ENCODE measurements around the gene ARL3.

The ARL3 gene

DNA sequence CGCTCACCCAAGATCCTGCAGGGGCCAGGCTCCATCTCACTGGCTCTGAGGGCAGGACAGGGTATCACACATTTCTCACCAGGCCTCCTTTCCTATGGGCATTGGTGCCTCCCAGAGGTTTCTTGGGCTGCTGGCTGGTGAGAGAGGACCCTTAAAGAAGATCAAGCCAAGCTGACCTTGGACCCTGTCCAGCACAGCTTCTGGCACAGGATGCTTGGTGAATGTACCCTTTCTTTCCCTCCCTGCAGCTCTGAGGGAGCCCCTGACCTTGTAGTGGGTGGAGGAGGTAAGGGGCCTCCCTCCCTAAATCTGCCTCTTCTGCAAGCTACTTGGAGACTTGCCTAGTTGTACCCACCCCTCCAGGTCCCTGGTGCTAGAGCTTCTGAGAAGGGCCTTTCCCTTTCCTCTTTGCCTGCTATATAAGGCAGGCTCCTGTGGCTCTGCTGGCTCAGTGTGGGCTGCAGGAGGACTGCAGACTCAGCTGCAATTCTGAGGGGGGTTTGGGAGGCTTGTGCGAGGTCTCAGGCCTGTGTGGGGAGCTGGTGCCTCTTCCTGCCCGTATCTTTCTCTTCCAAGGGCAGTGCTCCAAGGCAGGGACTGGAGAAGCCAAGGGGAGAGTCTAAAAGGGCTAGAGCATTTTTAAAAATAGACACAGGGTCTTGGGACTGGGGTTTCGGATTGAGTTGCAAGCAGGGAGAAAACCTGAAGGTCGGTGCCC, 81.6 kb downstream of the ARL3 start:
- Histone ChIP-seq H2BK15ac (ENCODE audit: low read length) (peak overlapping the region; percentile 34), H3K4me1 (ENCODE audit: control insufficient read depth in 2 of 2, insufficient read depth in 1 of 2, low read depth in 1 of 2, low read length in 2 of 2) (peaks cover 42 to 62% of the 10 kb centered on the region in 2 donors), H3K9me3 (replicated peaks in 1 of 2; ENCODE audit: control insufficient read depth in 2 of 2, insufficient read depth in 1 of 2, low read depth in 1 of 2, low read length in 2 of 2) (no peaks in the 10 kb centered on the region), H2BK5ac (ENCODE audit: low read length) (no peak overlapping the region), H4K8ac (ENCODE audit: low read depth, low read length) (no peak overlapping the region), H3K23ac (ENCODE audit: low read depth, low read length, poor library complexity) (no peak overlapping the region), H2AFZ (ENCODE audit: low read length) (no peak overlapping the region), H3K4me2 (ENCODE audit: insufficient read depth, low read length, poor library complexity, severe bottlenecking) (no peak overlapping the region), H2AK5ac (ENCODE audit: low read depth, low read length) (no peak overlapping the region), H4K91ac (ENCODE audit: low read depth, low read length, poor library complexity) (no peak overlapping the region), H3K18ac (ENCODE audit: low read length) (no peak overlapping the region), H3K27me3 (ENCODE audit: control insufficient read depth in 3 of 3, insufficient read depth in 3 of 3, low read depth in 1 of 3, low read length in 3 of 3) (no peaks in the 10 kb centered on the region), H2BK120ac (ENCODE audit: low read depth, low read length) (no peak overlapping the region), H3K27ac (replicated peaks; ENCODE audit: low read length) (no peak overlapping the region), H2BK12ac (ENCODE audit: low read length) (no peak overlapping the region), H3K9ac (ENCODE audit: low read depth, low read length, poor library complexity) (no peak overlapping the region), H3K79me1 (ENCODE audit: low read depth, low read length) (no peaks in the 10 kb centered on the region), H3K4me3 (ENCODE audit: low read length in 2 of 2) (no peak overlapping the region), H3K14ac (ENCODE audit: low read length) (no peak overlapping the region), H3K4ac (ENCODE audit: low read length) (no peak overlapping the region), H3K36me3 (replicated peaks in 1 of 2; ENCODE audit: control insufficient read depth in 2 of 2, insufficient read depth in 2 of 2, low read length in 2 of 2) (peaks cover 13 to 23% of the 10 kb centered on the region in 2 donors)
- DNase-seq (ENCODE audit: low spot score) = no peak
- no CpG with 5 or more reads among the region's 5 CpGs for WGBS, 2 donors (ENCODE audit: extremely low coverage in 2 of 2, insufficient read length in 2 of 2, insufficient replicate concordance in 1 of 2)

GRCh38 chr10:102631525-102632393, 82.4 kb downstream of the ARL3 start:
- Histone ChIP-seq H3K4me3 (ENCODE audit: low read length in 2 of 2) (no peak overlapping the region), H3K27me3 (ENCODE audit: control insufficient read depth in 3 of 3, insufficient read depth in 3 of 3, low read depth in 1 of 3, low read length in 3 of 3) (no peaks in the 10 kb centered on the region), H3K14ac (ENCODE audit: low read length) (no peak overlapping the region), H4K91ac (ENCODE audit: low read depth, low read length, poor library complexity) (no peak overlapping the region), H3K4me2 (ENCODE audit: insufficient read depth, low read length, poor library complexity, severe bottlenecking) (no peak overlapping the region), H2AFZ (ENCODE audit: low read length) (no peak overlapping the region), H3K23ac (ENCODE audit: low read depth, low read length, poor library complexity) (no peak overlapping the region), H3K4ac (ENCODE audit: low read length) (no peak overlapping the region), H3K79me1 (ENCODE audit: low read depth, low read length) (no peaks in the 10 kb centered on the region), H2AK5ac (ENCODE audit: low read depth, low read length) (no peak overlapping the region), H3K27ac (replicated peaks; ENCODE audit: low read length) (no peak overlapping the region), H4K8ac (ENCODE audit: low read depth, low read length) (no peak overlapping the region), H2BK15ac (ENCODE audit: low read length) (peak overlapping the region; percentile 34), H2BK120ac (ENCODE audit: low read depth, low read length) (no peak overlapping the region), H3K4me1 (ENCODE audit: control insufficient read depth in 2 of 2, insufficient read depth in 1 of 2, low read depth in 1 of 2, low read length in 2 of 2) (peaks cover 49 to 70% of the 10 kb centered on the region in 2 donors), H3K36me3 (replicated peaks in 1 of 2; ENCODE audit: control insufficient read depth in 2 of 2, insufficient read depth in 2 of 2, low read length in 2 of 2) (peaks cover 13 to 23% of the 10 kb centered on the region in 2 donors), H2BK12ac (ENCODE audit: low read length) (no peak overlapping the region), H3K9me3 (replicated peaks in 1 of 2; ENCODE audit: control insufficient read depth in 2 of 2, insufficient read depth in 1 of 2, low read depth in 1 of 2, low read length in 2 of 2) (no peaks in the 10 kb centered on the region), H3K18ac (ENCODE audit: low read length) (peak overlapping the region; percentile 57), H3K9ac (ENCODE audit: low read depth, low read length, poor library complexity) (no peak overlapping the region), H2BK5ac (ENCODE audit: low read length) (no peak overlapping the region)
- no CpG with 5 or more reads among the region's 10 CpGs for WGBS, 2 donors (ENCODE audit: extremely low coverage in 2 of 2, insufficient read length in 2 of 2, insufficient replicate concordance in 1 of 2)
- DNase-seq (ENCODE audit: low spot score) = no peak

DNA sequence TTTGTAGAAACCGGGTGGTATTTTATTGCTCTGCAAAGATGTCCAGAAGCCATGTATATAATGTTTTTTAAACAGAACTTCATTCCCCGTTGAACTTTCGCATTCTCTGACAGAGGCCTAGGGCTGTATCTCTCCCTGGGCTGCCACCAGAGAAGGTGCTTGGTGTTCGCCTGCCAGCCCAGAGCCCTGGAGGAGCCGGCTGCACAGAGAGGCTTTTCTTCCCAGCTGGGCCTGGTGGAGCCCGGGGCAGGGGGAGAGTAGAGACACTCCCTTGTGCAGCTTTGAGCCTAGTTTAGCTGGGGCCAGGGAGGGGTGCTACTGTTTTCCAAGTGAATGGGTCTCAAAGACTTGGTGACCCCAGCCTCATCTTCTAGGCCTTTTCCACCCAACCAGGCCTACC, 83.5 kb downstream of the ARL3 start:
- H3K18ac ChIP-seq (ENCODE audit: low read length) = peak overlapping the region; percentile 33
- no peak overlapping the region for H3K23ac ChIP-seq (ENCODE audit: low read depth, low read length, poor library complexity)
- peaks cover 60 to 80% of the 10 kb centered on the region in 2 donors for H3K4me1 ChIP-seq (ENCODE audit: control insufficient read depth in 2 of 2, insufficient read depth in 1 of 2, low read depth in 1 of 2, low read length in 2 of 2)
- no peak overlapping the region for H2BK12ac ChIP-seq (ENCODE audit: low read length)
- no peak overlapping the region for H4K8ac ChIP-seq (ENCODE audit: low read depth, low read length)
- H2BK15ac ChIP-seq (ENCODE audit: low read length) = peak overlapping the region; percentile 34
- H4K91ac ChIP-seq (ENCODE audit: low read depth, low read length, poor library complexity) = peak overlapping the region; percentile 2
- H3K14ac ChIP-seq (ENCODE audit: low read length) = no peak overlapping the region
- H3K4me3 ChIP-seq (ENCODE audit: low read length in 2 of 2) = no peak overlapping the region
- H2BK120ac ChIP-seq (ENCODE audit: low read depth, low read length) = no peak overlapping the region
- H3K4ac ChIP-seq (ENCODE audit: low read length) = no peak overlapping the region
- H3K9ac ChIP-seq (ENCODE audit: low read depth, low read length, poor library complexity) = no peak overlapping the region
- H2AFZ ChIP-seq (ENCODE audit: low read length) = no peak overlapping the region
- DNase-seq (ENCODE audit: low spot score) = no peak
- H3K27ac ChIP-seq (replicated peaks; ENCODE audit: low read length) = peak overlapping the region; percentile 95
- no peaks in the 10 kb centered on the region for H3K27me3 ChIP-seq (ENCODE audit: control insufficient read depth in 3 of 3, insufficient read depth in 3 of 3, low read depth in 1 of 3, low read length in 3 of 3)
- no peaks in the 10 kb centered on the region for H3K9me3 ChIP-seq (replicated peaks in 1 of 2; ENCODE audit: control insufficient read depth in 2 of 2, insufficient read depth in 1 of 2, low read depth in 1 of 2, low read length in 2 of 2)
- H2BK5ac ChIP-seq (ENCODE audit: low read length) = peak overlapping the region; percentile 99
- H3K4me2 ChIP-seq (ENCODE audit: insufficient read depth, low read length, poor library complexity, severe bottlenecking) = no peak overlapping the region
- WGBS, 2 donors (ENCODE audit: extremely low coverage in 2 of 2, insufficient read length in 2 of 2, insufficient replicate concordance in 1 of 2) = no CpG with 5 or more reads among the region's 6 CpGs
- H3K79me1 ChIP-seq (ENCODE audit: low read depth, low read length) = no peaks in the 10 kb centered on the region
- H2AK5ac ChIP-seq (ENCODE audit: low read depth, low read length) = peak overlapping the region; percentile 77
- peaks cover 13 to 23% of the 10 kb centered on the region in 2 donors for H3K36me3 ChIP-seq (replicated peaks in 1 of 2; ENCODE audit: control insufficient read depth in 2 of 2, insufficient read depth in 2 of 2, low read length in 2 of 2)
